ENCODE data around the gene HEG1. TPM values are rescaled to one million over a fixed set of nuclear protein-coding genes. Genes with fewer than 3 reads are reported as not detected.

Gene HEG1
- polyA plus RNA-seq, 4 donors: 24.2 to 49.0 (median 30.8) TPM

- no peak for DNase-seq (ENCODE audit: low read depth in 4 of 4, low spot score in 3 of 4)
Observed at GRCh38 chr3:124926426-124927101, 129.2 kb downstream of the HEG1 start.

- DNase-seq (ENCODE audit: low read depth in 4 of 4, low spot score in 3 of 4): no peak
Observed at GRCh38 chr3:124924741-124925140, 131.1 kb downstream of the HEG1 start.

DNA sequence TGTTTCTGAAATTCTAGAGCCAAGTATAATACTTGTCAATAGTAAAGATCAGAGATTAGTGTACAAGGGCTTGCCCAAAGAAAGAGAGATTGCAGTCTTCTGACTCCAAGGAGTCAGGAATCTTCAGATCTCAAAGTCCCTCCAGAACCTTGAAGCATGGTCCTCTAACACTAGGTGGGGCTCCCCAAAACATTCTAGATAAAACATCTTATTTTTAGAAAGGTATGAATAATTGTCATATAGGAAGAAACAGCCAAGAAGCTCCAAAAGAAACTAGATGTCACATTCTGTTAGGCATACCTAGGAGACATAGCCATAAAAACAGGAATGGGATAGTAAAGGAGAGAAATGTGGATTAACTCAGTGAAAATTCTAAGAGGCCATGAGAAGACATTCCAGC is 132.0 kb downstream of the HEG1 start:
- DNase-seq (ENCODE audit: low read depth in 4 of 4, low spot score in 3 of 4): no peak

- no peak for DNase-seq (ENCODE audit: low read depth in 4 of 4, low spot score in 3 of 4)
Observed at GRCh38 chr3:124920718-124921117, 135.1 kb downstream of the HEG1 start.

DNA sequence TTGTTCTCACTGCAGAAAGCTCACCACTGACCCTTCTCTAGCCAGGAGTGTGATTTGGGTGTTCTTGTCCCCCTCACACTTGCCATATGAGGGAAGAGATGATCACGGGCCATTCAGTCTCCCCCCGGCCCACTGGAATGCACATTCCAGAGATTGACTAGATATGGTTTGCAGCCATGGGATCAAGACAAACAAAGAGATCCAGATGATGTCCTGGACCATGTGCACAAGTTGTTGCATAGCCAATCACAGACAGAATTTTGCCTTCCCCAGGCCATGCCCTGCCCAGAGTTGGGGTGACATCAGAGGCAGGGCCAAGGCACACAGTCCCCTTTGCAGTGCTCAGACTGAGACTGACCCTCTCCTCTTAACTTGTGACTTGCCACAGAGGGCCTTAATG is 136.0 kb downstream of the HEG1 start:
- DNase-seq (ENCODE audit: low read depth in 4 of 4, low spot score in 3 of 4): no peak

DNA sequence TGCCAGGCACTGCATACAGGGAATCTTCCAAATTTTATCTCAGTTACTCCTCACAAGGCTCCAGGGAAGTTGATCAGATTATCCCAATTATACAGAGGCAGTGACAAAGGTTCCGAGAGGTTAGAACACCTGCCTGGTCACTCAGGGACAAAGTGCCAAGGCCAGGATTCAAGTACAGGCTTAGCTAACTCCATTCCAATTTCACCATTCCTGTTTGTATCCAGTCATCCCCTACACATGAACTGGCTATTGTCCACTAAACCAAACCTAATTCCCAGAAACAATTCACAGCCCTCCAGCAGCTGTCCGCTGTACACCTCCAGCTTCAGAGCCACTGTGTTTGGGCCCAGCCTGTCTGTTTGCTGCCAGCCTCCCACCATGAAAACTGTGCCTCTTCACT is 137.3 kb downstream of the HEG1 start:
- no peak for DNase-seq (ENCODE audit: low read depth in 4 of 4, low spot score in 3 of 4)

- DNase-seq (ENCODE audit: low read depth in 4 of 4, low spot score in 3 of 4): peak in 1 of 4 donors; percentile 5
Observed at GRCh38 chr3:124916837-124917409, 138.9 kb downstream of the HEG1 start.

Other genes starting within 250 kb of the HEG1 start
- 100 to 1,000 TPM in 1 of 4 donors, 10 to 100 TPM in 3; 63.8 to 101 (median 91.5) TPM for gene ITGB5, start 168.6 kb downstream of the HEG1 start, polyA plus RNA-seq (ENCODE audit: insufficient read length in 4 of 4)
- under 1 TPM in 1 of 4 donors, not detected in 3; 0.17 TPM for gene MUC13, start 121.2 kb downstream of the HEG1 start, polyA plus RNA-seq (ENCODE audit: insufficient read length in 4 of 4)
- 1 to 10 TPM in 3 of 4 donors, under 1 TPM in 1; 0.75 to 6.7 (median 5.2) TPM for gene SLC12A8, start 156.8 kb upstream of the HEG1 start, polyA plus RNA-seq (ENCODE audit: insufficient read length in 4 of 4)